ENCODE measurements around the gene TBC1D3H.
"Not testable (repeated sequence)": the region's sequence is repeated elsewhere in the genome, so short reads cannot be mapped to it uniquely, and the experiment has no call there.

The TBC1D3H gene

GRCh38 chr17:36388385-36389245 is at the start of gene TBC1D3H:
TSS of gene TBC1D3H (minus strand) at chr17:36388435. CDS start at chr17:36386895, 1,540 bp downstream.
- not testable (repeated sequence) for DNase-seq (ENCODE audit: low spot score)

GRCh38 chr17:36428891-36429290 is 40.7 kb upstream of the TBC1D3H start:
- not testable (repeated sequence) for DNase-seq (ENCODE audit: low spot score)

- DNase-seq (ENCODE audit: low spot score): not testable (repeated sequence)
Measured at GRCh38 chr17:36415180-36415941, 27.1 kb upstream of the TBC1D3H start.

DNA sequence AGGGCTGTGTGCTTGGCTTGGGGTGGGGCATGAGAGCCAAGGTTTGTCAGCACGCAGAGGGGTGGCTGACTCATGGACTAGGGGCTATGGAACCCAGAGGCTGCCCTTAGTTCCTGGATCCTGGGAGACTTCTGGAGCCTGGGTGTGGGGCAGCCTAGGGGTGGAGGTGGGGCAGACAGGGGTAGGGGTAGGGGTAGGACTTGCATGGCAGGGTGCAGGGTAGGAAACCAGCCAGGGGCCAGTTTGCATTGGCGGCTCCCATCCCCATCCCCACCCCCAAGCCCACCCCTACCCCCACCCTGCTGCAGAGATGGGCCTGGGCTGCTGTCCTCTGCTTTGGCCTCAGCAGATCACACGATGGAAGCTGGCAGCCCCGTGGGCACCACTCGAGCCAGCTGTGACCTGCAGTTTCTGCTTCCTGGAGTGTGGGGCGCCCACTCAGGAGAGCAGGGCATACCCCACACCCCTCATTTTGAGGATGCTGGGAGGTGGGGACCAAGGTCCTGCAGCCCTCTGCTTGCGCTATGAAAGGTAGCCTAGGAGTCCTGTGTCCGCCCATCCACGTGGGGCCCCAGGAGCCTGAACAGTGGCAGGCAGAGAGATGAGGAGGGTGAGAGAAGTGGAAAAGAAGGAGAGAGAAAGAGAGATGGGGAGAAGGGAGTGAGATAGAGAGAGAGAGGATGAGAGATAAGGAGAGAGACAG is 2.9 kb upstream of the TBC1D3H start:
- DNase-seq (ENCODE audit: low spot score): not testable (repeated sequence)

GRCh38 chr17:36375938-36376337 is 12.3 kb downstream of the TBC1D3H start:
- not testable (repeated sequence) for DNase-seq (ENCODE audit: low spot score)

GRCh38 chr17:36362496-36362895 is 25.7 kb downstream of the TBC1D3H start:
- not testable (repeated sequence) for DNase-seq (ENCODE audit: low spot score)
